ENCODE measurements around the gene ADGRL1.
"Not testable (repeated sequence)": the region's sequence is repeated elsewhere in the genome, so short reads cannot be mapped to it uniquely, and the experiment has no call there.

The ADGRL1 gene

DNA sequence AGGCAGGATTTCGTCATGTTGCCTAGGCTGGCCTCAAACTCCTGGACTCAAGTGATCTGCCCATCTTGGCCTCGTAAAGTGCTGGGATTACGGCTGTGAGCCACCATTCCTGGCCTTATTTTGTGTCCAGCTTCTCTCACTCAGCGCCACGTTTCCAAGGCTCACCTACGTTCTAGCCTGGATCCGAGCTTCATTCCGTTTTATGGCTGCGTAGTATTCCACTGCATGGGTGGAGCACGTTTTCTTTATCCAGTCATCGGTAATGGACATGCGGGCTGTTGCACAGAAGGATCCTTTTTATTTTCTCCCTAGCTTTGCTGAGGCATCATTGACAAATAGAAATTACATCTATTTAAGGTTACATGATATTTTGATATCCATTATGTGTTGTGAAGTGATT is 16.6 kb downstream of the ADGRL1 start:
- DNase-seq (ENCODE audit: low read depth in 1 of 2, low spot score in 1 of 2) = no peak

DNA sequence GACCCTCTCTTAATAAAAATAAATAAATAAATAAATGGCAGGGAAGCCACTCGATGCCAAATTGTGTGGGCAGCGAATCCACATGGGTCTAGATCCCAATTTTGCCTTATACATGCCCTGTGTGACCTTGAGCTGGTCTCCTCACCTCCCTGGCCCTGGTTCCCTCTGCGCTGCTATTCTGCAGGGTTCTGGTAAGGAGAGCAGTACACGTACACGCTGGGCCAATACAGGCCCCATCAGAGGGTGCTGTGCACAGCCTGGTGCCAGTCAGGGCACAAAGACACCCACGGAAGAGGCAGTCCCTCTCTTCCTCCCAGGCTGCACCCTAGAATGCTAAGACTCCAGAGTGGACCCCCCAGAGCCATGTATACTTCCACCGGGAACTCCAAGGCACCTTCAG is 17.9 kb downstream of the ADGRL1 start:
- not testable (repeated sequence) for DNase-seq (ENCODE audit: low read depth in 1 of 2, low spot score in 1 of 2)

GRCh38 chr19:14187561-14187960 is 18.4 kb downstream of the ADGRL1 start:
- DNase-seq (ENCODE audit: low read depth in 1 of 2, low spot score in 1 of 2) = no peak

GRCh38 chr19:14186684-14187083 is 19.3 kb downstream of the ADGRL1 start:
- DNase-seq (ENCODE audit: low read depth in 1 of 2, low spot score in 1 of 2) = not testable (repeated sequence)

DNA sequence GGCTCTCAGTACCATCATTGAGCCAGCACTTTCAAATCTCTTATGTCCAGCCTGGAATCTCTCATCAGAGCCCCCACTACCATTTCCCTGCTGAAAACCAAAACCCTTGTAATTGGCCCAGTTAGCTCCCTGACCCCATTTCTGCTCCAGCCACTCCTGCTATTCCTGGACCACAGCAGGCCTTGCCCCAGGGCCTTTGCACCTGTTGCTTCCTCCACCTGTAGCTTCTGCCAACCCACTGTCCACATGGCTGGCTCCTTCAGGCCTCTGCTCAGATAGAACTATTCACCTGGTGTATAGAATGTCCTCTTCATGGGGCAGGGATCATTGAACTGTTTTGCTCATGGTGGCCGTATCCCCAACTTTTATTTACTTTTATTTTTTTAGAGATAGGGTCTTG is 20.3 kb downstream of the ADGRL1 start:
- not testable (repeated sequence) for DNase-seq (ENCODE audit: low read depth in 1 of 2, low spot score in 1 of 2)

DNA sequence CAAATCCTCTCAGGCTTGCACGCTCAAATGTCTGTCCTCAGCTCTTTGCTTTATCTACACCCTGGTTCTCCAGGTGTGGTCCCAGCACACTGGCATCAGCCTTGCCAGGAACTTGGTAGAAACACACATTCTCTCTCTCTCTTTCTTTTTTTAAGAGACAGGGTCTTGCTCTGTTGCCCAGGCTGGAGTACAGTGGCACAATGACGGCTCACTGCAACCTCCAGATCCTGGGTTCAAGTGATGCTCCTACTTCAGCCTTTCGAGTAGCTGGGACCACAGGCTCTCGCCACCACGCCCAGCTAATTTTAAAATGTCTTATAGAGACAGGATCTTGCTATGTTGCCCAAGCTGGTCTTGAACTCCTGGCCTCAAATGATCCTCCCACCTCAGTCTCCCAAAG is 20.8 kb downstream of the ADGRL1 start:
- DNase-seq (ENCODE audit: low read depth in 1 of 2, low spot score in 1 of 2) = no peak

DNA sequence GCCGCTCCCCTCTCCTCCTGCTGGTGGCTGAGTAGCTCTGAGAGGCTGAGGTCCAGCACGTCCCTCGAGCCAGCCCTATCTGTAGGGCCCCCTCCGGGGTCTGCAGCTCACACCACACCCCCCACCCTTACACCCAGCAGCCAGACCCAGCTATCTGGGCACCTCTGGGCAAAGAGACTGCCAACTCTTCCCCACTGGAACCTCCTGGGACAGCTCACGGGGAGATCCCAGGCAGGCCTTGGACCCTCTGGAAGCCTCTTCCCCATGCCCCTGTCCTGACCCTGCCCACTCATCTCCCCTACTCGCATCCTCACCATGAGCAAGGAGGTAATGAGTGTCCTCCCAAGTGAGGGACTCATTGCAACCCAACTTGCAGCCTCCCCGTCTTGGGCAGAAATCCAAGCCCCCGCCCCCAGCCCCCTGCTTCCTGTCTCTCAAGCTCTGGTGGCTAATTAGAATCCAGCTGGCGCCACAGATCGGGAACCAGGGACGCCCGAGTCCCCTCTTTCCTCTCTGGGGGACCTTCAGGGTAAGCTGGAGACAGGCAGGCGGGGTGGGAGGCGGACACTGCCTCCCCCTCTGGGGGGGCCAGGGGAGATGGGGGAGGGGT is 22.1 kb downstream of the ADGRL1 start:
- no peak for DNase-seq (ENCODE audit: low read depth in 1 of 2, low spot score in 1 of 2)

DNA sequence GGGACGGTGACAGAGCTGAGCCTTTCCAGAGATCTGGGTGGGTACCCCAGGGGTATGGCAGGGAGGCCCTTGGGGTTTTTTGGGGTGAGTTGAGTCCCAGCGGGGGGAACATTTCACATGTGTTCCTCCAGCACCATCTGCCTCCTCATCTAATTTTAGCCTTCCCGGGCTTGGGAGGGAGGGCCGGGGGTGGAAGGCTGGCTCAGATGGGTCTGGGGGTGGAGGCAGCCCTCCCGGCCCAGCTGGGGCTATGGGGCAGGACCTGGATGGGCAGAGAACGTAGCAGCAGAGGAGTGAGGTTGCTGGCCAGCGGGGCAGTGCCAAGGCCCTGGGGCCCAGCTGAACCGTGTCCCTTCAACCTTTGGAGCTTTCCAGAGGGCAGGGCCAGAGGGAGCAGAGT is 23.5 kb downstream of the ADGRL1 start:
- DNase-seq (ENCODE audit: low read depth in 1 of 2, low spot score in 1 of 2) = no peak

- no peak for DNase-seq (ENCODE audit: low read depth in 1 of 2, low spot score in 1 of 2)
Measured at GRCh38 chr19:14181906-14182305, 24.1 kb downstream of the ADGRL1 start.

GRCh38 chr19:14181199-14181598 is 24.8 kb downstream of the ADGRL1 start:
- not testable (repeated sequence) for DNase-seq (ENCODE audit: low read depth in 1 of 2, low spot score in 1 of 2)

DNA sequence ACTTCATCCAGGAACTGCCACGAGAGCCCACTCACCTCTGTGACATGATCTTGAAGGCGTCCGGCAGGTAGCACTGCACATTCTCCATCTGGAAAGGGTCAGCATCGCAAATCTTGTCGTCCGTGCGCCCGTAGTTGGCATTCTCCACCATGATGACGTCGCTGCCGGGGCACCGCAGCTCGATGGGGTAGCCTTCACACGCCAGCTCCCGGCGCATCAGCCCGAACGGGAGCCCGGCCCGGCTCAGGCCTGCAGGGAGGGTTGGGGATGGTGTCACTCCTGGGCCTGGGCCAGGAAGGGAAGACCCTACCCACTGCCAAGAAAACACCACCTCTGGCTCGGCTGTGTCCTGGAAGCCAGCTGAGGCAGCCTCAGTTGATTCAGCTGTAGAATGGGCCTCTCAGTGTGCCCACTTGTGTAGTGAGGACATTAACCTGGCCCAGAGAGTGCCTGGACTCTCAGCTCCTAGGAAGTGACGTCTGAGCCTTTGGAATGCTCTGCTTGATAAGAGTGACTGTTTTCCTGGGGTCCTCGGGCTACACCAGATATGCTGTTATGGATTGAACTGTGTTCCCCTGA is 28.4 kb downstream of the ADGRL1 start:
- no peak for DNase-seq (ENCODE audit: low read depth in 1 of 2, low spot score in 1 of 2)

- no peak for DNase-seq (ENCODE audit: low read depth in 1 of 2, low spot score in 1 of 2)
Measured at GRCh38 chr19:14175351-14175792, 30.6 kb downstream of the ADGRL1 start.

GRCh38 chr19:14174883-14175282 is 31.1 kb downstream of the ADGRL1 start:
- DNase-seq (ENCODE audit: low read depth in 1 of 2, low spot score in 1 of 2) = no peak

GRCh38 chr19:14168993-14169392 is 37.0 kb downstream of the ADGRL1 start:
- no peak for DNase-seq (ENCODE audit: low read depth in 1 of 2, low spot score in 1 of 2)

GRCh38 chr19:14168259-14168972 is 37.6 kb downstream of the ADGRL1 start:
- DNase-seq (ENCODE audit: low read depth in 1 of 2, low spot score in 1 of 2) = no peak

GRCh38 chr19:14167576-14168138 is 38.3 kb downstream of the ADGRL1 start:
- DNase-seq (ENCODE audit: low read depth in 1 of 2, low spot score in 1 of 2) = no peak

GRCh38 chr19:14166999-14167575 is 38.9 kb downstream of the ADGRL1 start:
- DNase-seq (ENCODE audit: low read depth in 1 of 2, low spot score in 1 of 2) = no peak

DNA sequence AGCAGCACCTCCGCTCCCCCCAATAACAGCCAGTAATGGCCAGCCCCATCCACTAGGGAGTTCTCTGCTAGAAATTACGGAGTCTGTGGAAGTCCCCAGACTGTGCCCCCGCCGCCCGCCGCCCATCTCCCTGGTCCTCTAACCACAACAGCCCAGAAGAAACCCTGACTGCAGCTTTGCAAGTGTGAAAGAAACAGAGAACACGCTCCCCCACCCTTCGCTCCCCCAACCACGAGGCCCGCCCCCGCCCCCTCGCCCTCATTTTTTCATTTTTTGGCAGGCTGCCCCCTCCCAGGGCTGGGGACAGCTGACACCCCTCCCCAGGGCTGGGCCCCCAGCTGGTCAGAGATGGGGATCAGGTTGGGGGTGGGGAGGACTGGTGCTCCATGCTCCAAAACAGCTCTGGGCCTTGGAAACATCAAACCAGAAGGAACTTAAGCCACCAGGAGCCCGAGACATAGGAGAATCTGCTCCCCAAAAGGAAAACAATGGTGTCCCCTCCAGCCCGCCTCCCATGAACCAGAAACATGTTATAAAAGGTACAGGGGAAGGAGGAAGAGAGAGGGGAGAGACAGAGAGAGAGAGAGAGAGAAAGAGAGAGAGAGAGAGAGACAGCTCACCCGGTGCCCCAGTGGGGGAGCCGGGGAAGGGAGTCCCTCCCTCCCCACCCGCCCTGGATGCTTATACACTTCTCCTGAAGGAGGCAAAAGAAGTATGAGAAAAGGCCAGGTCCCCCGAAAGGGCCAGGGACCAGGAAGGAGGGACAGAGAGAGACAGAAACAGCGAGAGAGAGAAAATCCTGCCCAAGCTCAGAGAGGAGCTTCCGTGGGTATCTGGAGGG is 39.8 kb downstream of the ADGRL1 start:
- DNase-seq (ENCODE audit: low read depth in 1 of 2, low spot score in 1 of 2) = no peak

DNA sequence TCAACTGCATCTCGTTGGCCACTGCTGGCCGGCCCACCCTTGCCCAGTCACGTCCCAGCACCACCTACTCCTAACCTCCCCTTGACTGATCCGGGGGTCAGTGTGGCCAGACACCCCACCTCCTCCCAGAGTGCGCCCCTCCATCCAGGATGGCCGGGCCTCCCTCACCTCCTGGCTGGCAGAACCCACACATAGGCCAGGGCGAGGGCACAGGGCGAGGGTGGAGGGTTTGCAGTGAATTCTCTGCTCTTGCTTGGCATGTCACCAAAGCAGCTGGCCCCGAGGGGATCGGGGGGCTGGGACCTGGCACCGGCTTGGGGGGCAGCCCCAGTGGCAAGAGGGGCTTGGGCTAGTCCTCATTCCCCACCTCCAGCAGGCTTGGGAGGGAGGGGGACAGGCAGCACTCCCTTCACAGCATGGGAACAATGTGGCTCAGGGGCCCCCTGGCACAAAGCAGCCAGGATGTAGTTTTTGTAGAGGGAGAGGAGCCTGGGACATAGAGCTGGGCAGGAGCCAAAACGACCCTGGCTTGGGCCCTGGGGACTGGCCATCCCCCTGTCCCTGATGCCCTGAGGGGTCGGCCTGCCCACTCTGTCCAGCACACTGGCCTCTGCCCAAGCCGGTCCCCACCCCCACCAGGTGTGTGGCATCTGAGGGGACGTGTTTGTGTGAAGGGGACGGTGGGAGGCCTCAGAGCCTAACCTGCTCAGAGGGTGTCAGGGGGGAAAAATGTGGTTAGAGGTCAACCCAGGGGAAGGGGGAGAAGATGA is 41.1 kb downstream of the ADGRL1 start:
- DNase-seq (ENCODE audit: low read depth in 1 of 2, low spot score in 1 of 2) = no peak

DNA sequence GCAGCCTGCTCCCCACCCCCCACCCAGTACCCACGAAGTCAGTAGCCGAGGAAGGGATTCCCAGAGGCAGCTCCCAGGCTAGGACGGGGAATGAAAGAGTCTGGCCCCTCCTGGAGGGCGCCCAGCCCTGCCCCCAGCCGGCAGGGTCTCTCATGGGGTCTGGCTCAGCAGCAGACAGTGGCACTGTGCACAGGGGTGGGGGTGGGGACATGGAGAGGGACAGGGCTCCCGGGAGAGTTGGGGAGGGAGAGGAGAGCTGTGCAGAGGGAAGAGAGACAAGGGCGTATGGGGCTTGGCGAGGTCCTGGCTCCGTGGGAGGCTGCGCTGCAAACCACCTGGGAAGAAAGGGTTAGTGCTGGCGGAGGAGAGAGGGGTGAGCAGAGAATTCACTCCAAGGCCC is 41.9 kb downstream of the ADGRL1 start:
- no peak for DNase-seq (ENCODE audit: low read depth in 1 of 2, low spot score in 1 of 2)
